Activated CD8-positive, alpha-beta memory T cell treated with anti-CD3 and anti-CD28 coated beads, Interleukin-2, amount 50 U/mL, for 24 hours (primary cell): ENCODE data around the gene MFSD1.
"Not testable (repeated sequence)": the region's sequence is repeated elsewhere in the genome, so short reads cannot be mapped to it uniquely, and the experiment has no call there.

Experiments
- DNase-seq: peaks from one replicate; pipeline ENCODE4 v3.0.0-alpha.2; 2020; ENCODE audit errors: extremely low read depth

Gene MFSD1

DNA sequence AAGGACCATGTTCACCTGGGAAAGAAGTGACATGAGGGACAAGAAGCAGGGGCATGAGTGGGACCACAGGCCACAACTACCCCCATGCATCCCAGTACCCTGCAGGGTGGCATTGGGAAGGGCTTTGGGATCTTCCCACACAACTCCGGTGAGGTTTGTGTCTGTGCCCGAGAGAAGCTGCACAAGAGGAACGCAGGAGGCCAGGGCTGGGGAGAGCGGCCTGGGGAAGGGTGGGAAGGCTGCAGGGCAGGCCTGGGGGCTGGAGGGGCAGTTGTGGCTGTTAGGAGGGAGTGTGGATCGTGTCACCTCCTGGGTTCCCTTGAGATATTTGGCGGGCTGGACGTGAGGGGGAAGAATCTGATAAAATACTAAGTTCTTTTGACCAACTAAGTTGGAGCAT lies 25.3 kb upstream of the MFSD1 start:
- DNase-seq = no peak

DNA sequence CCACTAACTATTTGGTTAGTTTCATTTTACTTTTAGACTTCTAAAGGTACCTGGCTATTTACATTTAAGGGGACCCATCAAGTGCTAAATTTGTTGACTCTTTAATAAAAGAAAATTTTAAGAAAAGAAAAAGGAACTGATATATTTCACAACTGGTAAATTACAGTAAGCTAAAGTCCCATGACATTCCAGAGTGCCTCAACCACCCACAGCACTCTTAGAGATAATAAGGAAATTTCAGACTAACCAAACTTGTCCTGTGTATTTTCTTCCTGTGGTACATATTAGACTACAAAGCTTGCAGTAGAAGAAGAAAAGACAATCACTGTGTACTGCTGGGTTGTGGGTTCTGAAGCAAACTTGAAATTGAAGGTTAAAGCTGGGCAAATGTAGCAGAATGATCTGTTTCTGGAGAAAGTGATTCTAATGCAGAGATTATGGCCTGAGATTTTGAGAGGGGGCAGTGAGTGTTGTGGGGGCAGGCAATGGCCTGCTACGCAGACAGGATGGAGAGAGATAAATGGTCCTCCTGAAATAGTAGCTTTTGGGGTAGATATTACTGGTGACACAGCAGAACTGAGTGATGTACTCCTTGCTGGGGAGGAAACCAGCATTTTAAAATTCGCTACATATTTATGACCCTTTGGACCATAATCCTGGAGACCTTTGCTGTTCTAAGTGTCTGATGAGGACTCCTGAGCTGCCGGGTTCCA lies 24.5 kb upstream of the MFSD1 start:
- no peak for DNase-seq

DNA sequence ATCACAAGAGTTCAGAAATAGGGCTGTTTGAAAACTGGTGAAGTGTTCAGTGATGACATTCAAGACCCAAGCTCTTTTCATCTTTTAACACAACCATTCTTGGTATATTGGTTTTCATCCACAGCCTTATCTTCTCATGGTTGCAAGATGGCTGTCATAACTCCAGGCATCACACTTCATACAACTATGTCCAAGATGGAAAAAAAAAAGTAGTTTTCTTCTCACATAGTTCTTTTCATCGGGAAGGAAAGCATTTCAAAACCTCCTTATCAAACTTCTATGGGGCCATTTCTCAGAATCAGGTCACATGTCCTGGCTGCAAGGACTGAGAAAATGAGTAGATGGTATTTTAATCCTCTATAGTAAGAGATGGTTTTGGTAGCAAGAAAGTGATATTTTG lies 21.1 kb upstream of the MFSD1 start:
- DNase-seq = no peak

DNA sequence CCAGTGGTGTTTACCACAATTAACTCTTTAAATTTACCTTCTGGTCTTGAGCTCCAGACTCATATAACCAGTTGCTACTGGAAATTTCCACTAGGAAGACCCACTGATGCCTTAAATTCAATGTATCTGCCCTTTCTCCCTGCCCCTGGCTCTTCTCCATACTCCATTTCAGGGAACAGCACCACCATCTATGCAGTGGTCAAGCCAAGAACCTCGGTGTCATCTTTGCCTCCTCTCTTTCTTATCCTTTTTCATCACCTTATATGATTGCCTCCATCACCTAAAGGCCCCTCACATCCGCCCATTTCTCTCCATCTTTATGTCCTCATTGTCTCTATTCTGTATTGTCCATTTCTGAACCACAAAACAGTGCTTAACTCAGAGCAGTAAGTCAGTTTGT lies 20.7 kb upstream of the MFSD1 start:
- no peak for DNase-seq

DNA sequence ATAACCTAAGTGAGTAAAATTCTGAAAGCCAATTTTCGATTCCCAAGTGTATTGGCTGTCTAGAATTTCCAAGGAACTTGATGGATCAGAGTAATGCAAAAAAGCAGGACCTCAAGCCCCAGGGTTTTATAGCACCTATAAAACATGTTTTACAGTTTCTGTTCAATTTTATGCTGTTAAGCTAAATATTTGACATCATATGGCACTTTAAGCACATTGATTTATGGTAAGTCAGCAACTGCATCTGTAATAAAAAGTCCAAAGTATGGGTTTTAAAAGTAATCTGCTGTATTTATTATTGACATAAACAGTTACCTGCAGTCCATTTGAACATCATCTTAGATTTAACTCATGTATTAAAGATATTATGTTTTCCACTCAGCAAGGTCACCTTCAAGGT lies 20.0 kb upstream of the MFSD1 start:
- DNase-seq = no peak

DNA sequence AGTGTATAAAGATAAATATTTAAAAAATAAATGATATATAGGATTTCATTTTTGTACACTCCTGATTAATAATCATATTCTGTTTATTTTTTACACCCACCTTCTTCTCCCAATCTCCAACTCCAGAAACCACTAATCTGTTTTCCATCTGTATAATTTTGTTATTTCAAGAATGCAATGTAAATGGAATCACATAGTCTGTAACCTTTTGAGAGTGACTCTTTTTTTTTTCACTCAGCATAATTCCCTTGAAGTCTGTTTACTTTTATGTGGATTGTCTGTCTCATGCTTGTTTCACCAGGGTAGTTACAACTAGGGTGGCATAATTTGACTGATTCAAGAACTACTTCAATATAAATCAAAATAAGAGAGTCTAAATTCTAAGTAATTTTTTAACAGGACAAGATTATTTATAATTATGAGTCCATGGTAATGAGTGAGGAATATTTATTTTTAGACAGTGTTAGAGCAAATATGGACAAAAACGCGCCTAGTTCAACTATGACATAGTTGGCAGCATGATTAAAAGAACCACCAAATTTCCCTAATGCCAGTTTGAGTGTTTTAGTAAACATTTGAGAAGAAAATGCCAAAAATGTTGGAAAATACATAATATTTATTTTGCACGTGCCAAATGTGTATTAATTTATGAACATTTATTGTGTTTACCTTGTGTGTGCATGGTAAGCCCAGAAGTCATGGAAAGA lies 19.4 kb upstream of the MFSD1 start:
- no peak for DNase-seq

DNA sequence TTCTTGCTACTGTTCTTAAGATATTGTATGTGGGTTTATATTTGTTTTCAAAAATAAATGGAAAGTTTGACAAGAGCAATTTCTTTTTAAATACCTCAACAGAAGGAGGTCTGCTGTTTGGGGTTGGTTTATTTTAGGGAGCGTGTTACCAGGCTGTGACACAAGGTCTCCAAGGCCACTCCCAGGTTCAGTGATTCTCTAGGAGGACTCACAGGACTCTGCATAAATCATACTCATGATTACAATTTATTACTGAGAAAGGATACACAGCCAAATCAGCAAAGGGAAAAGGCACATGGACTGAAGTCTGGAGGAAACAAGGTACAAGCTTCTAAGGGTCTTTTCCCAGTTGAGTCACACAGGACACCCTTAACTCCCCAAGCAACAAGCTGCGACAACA lies 18.8 kb upstream of the MFSD1 start:
- no peak for DNase-seq

DNA sequence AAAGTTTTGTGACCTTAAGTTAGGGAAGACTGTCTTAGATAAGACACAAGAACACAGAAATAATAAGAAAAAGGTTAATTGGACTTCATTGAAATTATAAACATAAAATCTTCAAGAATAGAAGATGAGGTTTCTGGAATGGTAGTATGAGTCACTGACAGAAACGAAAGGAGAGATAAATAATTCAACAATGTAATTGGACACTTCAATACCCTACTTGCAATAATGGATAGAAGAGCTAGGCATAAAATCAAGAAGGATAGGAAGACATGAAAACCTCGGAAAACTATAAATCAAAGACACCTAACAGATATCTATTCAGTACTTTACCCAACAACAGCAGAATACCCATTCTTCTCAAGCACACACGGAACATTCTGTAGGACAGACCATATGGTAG lies 15.9 kb upstream of the MFSD1 start:
- DNase-seq = no peak

DNA sequence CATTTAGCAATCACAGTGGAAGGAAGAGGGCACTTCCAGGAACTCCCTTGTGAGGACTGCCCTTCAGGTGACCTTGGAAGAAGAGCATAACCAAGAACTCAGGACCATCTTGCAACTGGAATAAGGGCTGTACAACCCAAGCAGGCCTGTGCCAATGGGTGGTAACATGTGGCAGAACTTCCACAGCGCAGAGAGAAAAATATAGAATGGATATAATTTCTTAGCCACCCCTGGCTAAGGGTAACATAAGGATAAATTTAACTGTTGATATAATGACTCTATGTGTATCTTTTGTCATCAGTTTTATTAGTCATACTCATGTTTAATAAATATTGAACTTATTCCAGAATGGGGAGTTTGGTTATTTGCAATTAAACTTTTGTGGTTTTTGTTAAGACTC lies 13.4 kb upstream of the MFSD1 start:
- no peak for DNase-seq

DNA sequence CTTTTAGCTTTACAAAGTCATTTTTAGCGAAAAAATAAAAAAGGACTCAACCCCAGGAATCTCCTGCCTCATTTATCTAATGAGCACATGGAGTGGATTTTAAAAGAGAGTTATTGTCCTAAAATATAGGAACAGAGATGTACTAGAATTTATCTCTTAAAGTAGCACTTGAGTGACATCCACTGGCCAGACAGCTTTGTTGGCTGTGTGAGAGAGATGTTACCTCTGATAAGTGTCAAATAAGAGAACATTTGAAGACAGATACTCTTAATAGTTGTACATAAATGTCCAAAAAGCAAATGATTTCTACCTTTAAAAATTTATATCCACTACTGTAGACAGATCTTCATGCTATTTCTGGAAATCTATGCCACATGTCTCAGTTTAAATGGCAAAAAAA lies 12.3 kb upstream of the MFSD1 start:
- DNase-seq = no peak

DNA sequence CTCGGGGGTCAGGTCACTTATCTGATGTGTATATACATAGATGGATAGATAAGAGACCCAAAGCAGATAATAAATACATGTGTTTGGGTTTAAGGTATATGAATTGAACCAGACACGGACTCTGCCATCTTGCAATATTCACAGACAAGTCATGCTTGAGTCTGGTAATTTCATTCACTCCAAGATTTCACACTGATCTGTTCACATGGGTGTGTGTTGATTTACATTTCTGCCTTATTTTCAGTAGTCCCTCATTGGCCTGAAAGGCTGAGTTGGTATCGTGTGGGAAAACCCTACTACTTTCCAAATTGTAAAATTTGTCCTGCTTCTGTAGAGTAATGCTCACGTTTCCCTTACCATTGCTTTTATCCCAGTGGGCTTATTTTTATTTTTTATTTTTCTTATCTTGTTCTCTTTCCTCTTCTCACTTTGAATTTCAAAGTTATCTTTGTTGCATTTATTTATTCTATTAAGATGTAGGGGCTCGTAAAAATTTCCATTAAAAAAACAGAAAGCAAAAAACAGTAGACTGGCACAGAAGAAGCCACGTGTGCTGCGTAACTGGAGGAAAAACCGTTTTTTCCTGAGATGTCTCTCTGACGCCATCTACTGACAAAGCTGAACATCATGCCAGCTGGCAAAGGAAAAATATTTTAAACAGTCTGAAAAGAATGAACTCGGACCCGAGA lies 10.8 kb upstream of the MFSD1 start:
- DNase-seq = no peak

DNA sequence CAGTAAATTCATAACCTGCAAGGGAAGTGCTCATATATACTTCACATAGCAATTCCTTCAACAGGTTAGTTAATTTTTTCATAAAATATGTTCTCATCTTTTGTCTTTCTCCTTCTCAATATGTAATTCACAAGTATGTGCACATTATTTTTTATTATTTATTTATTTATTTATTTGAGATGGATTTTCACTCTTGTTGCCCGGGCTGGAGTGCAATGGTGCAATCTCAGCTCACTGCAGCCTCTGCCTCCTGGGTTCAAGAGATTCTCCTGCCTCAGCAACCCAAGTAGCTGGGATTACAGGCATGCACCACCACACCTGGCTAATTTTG lies 10.3 kb upstream of the MFSD1 start:
- not testable (repeated sequence) for DNase-seq

DNA sequence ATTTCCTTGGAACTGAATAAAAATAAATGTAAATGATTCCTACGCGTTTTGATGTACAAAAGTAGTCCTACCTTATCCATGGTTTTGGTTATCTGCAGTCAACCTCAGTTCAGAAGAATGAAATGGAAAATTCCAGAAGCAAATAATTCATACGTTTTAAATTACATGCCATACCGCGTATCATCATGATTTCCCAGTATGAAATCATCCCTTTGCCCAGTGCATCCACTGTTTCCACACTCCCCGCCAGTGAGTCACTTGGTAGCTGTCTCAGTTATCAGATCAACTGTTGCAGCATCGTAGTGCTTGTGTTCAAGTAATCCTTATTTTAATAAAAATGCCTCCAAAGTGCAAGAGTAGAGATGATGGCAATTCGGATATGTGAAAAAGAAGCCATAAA lies 9.1 kb upstream of the MFSD1 start:
- no peak for DNase-seq

DNA sequence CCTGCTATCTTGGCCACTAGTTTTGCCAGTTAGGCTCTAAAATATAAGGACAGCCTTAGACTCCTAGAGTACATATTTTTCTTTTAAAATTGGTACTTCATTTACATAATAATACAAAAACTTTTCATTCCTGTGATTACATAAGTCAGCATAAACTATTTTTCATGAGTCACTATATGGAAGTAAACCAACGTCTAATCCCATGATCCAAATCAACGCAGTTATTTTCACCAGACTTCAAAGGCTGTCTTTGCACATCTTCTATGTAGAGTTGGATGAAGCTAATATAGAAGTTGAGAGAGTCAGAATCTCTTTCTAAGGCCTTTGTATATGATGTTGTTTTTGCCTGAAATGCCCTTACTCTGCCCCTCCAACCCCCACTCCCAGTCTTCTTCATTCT lies 7.6 kb upstream of the MFSD1 start:
- no peak for DNase-seq

DNA sequence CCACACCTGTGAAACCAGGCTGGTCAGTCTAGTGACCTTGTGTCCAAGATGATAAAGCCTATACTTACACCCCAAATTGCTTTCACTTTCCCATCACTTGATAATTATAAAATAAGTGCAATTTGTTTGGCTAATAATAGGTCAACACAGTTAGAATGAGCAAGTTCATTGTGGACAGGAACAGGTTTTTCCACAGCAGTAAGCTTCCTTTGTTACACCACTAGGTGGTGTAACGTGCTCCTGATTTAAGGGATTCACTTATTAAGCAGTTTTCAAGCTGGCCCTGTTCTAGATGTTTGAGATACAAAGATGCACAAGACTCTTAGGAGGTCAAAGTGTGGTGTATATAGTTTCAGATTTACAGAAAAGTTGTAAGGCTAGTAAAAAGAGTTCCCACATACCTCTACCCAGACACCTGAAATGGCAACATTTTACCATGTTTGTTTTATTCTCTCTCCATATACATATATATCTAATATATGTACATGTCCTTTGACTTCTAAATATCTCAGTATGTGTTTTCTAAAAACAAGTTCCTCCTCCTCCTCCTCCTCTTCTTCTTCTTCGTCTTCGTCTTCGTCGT lies 6.8 kb upstream of the MFSD1 start:
- no peak for DNase-seq

DNA sequence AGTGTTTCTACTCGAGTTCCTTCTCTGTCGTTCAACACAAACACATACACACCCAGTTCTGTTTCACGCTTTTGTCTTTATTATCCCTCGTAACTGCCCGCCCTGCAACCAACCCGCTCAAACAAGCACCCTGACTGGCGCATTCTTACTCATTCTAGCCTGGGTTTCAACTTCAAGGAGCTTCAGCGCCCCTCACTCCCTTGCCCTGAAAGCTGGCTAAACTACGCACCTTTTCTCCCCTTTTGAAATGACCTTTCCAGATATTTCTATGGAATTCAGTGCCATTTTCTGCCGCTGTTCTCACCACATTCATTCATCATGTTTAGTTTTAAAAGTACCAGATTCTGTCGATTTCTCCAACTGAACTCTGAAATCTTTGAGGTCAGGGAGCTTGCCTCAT lies 653 bp upstream of the MFSD1 start:
- DNase-seq = no peak

DNA sequence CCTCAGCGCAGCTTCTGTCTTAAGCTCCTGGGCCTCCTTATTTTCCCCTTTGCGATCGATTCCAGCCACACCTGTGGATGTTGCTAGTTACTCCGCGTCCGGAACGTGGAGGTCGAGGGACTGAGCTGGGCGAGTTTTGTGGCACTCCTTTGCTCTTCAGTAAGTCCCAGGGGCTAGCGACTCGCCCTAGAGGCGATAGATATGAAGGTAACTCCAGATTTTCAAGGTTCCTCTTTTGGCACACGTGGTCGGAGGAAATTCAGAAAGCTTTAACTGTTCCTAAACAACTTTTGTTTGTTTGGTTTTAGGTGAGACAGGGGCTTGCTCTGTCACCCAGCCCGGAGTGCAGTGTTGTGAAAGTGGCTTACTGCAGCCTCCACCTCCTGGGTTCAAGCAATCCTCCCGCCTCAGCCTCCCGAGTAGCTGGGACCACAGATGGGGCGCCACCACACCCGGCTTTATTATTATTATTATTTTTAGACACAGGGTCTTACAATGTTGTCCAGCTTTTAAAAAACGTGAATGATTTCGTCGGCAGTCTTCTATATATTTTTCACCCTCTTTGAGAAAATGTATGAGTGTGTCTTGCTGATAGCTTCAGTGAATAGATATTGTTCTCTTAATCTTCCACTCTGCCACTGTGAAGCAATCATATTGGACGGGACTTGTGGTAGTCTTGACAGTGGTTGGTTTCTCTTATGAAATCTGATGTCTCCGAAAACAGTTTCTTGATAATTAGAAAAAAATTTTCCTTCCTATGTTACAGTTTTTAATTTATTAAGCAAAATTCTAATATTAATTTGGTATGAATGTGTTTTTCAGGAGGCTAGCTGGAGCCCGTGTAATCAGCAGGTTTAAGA lies 785 bp downstream of the MFSD1 start:
- no peak for DNase-seq

DNA sequence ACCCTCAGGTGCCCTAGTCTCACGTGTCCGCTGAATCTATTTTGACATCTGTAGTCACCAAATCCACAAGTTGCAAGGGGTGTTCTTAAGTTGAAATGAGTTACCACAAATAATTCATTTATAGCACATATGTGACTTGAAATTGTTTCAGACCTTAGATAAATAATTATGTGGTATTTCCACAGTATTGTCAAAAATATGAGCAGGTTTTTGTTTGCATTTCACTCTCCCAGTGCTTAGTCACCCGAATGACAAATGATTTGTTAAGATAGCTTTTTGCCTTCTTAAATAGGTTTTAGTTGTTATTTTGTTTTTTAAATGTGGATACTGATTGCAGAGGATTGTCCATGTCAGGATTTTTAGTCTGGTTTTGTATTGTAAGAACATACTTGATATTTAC lies 2.6 kb downstream of the MFSD1 start:
- no peak for DNase-seq

DNA sequence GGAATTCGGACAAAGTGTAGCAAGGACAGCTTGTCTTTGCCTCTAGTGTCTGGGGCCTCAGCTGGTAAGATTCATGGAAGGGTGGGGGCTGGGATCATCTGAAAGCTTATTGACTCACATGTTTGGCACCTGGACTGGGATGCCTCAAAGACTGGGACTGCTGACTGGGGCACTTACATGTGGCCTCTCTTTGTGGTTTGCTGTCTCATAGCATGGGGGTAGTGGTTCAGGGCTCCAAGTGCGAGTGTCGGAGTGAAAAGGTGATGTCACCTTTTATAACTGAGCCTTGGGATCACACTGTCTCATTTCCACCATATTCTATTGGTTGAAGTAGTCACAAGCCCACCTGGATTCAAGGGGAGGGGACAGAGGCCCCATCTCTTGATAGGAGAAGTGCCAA lies 6.8 kb downstream of the MFSD1 start:
- no peak for DNase-seq

DNA sequence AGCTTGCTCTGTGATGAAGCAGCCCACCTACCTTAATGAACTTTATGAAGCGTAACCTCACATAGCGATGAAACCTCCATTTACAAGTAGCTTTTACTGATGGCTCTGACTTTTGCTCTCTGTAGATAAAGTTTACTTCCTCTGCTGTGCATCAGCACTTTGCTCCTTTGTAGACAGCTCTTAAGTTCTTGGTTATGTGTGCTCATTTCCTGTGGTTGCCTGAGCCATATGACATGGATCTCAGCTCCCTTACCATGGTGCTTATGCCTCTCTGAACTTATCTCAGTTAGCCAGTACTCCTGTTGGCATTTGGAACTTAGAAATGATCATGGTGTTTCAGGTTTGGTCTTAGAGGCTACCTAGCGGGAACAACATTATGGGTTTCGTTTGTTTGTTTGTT lies 7.8 kb downstream of the MFSD1 start:
- DNase-seq = no peak

DNA sequence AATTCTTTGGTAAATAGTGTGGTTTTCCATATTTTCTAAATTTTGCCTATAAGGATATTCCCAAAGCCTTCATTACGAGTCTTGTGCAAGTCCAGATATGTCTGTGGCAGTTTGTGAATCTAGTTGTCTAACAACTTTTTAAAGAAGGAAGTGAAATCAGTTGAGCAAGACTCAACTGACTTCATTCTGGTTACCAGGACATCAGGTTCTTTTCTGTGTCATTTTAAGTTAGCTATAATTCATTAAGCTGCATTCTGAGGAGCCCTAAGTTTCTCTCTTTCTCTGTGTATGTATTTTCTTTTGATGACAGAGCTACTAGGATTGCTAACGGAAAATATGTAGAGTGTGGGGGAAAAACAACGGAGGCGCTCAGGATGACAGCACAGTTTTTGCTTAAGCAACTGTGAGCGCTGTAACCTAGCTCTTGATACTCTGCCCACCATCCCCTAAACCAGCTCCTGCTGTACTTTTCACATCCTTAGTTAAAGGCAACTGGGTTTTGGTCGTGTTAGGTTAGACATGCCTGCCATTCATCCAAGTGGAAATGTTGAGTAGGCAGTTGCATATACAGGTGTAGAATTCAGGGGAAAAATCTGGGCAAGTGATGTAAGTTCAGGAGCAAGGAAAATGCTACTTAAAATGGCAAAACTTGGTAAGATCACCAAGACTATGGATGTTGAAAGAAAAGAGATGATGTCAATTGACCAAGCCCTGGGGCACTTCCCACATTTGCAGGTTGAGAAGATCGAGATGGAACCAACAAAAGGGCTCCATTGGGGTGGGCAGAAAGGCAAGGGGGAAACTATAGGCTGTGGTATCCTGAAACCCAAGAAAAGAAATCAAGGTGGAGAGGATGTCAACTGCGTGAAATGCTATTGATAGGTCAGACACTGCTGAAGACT lies 9.2 kb downstream of the MFSD1 start:
- DNase-seq = no peak
